Fibroblast of mammary gland (primary cell): ENCODE measurements around the gene TFAM.
A peak's percentile ranks its signal among the peaks of the same experiment; 100 is the strongest.

Experiments used
- DNase-seq: peaks from one replicate; pipeline ENCODE4 v3.0.0-alpha.2; 2010; ENCODE audit warnings: low read depth
- H3K4me3 ChIP-seq: 2 replicates; pipeline ENCODE4 v1.5.1; 2011; ENCODE audit warnings: low read depth, mild to moderate bottlenecking, low read length, moderate library complexity; ENCODE audit not compliant: control insufficient read depth
- TF ChIP-seq, protein P1 (sequence below): conservative IDR thresholded peaks from 2 replicates; pipeline ENCODE4 v1.5.1; 2011; ENCODE audit warnings: low read depth, low read length, inconsistent platforms; ENCODE audit not compliant: control insufficient read depth, insufficient read depth

Gene TFAM

DNA sequence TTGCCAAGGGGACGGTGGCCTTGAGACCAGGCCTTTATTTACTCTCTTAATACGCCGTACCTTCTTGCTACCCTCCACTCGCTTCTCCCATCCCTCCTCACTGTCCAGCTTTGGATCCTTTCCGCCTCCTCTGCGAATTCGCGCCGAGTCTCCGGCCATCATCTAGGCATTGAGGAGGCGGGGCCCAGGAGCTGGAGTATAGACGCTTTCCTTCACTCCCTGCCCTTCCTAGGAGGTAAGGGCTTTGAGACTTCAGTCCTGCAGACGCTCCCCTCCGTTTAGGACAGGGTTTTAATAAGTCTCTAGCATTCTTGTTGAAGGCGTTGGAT, 538 bp downstream of the TFAM start:
- peak; percentile 19 for DNase-seq
- peak overlapping the region; percentile 67 for H3K4me3 ChIP-seq
- TF ChIP-seq, protein P1, sequence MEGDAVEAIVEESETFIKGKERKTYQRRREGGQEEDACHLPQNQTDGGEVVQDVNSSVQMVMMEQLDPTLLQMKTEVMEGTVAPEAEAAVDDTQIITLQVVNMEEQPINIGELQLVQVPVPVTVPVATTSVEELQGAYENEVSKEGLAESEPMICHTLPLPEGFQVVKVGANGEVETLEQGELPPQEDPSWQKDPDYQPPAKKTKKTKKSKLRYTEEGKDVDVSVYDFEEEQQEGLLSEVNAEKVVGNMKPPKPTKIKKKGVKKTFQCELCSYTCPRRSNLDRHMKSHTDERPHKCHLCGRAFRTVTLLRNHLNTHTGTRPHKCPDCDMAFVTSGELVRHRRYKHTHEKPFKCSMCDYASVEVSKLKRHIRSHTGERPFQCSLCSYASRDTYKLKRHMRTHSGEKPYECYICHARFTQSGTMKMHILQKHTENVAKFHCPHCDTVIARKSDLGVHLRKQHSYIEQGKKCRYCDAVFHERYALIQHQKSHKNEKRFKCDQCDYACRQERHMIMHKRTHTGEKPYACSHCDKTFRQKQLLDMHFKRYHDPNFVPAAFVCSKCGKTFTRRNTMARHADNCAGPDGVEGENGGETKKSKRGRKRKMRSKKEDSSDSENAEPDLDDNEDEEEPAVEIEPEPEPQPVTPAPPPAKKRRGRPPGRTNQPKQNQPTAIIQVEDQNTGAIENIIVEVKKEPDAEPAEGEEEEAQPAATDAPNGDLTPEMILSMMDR: no peak

DNA sequence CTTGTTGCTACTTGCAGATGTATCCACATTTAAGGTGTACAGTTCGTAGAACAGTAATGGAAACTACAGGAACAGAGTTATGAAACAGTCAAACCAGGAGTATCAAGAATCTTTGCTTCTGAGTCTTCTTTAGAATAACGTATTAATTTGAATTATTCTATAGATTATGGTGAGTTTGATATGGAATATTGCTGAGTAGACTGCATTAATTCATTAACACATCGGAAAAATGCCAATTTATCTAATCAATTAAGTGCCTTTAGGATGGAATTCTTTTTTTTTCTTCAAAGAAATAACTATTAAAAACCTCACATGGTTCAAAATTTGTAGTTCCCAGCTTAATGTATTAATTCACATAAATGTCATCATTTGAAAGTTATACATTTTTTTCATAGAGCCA, 3.8 kb downstream of the TFAM start:
- H3K4me3 ChIP-seq: no peak overlapping the region
- TF ChIP-seq, protein P1: no peak
- no peak for DNase-seq

DNA sequence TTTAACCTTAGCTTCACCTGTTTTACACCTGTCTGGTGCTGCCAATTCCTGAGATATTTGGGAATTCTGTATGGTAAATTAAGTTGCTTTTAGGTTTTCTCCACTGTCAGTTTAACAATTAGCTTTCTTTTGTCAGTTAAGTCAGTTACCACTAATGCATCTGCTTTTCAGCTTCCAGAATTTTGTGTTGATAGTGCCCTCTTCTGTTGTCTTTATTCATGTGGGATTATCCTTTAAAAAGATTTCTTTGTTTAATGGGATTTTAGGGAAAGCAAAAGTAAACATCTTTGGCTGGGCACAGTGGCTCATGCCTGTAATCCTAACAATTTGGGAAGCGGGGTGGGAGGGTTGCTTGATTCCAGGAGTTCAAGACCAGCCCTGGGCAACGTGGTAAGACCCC, 8.1 kb downstream of the TFAM start:
- TF ChIP-seq, protein P1: peak; percentile 16
- peak; percentile 37 for DNase-seq
- H3K4me3 ChIP-seq: no peak overlapping the region

DNA sequence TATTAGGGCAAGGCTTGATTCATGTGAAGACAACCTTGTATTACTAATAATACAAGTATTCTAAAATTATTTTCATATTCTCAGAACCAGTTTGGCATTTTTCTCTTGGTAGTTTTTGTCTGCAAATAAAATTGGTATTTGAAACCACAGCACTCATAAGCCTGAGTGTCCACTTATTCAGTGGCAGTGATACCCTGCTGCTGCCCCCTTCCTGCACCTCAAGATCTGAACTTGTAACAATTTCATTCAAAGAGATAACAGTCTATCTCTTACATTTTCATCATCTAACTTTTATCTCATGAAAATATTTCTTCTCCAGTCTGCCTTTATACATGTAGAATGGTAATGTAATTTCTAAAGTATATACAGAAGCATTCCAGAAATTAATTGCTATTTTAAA, 9.3 kb downstream of the TFAM start:
- DNase-seq: no peak
- TF ChIP-seq, protein P1: no peak
- H3K4me3 ChIP-seq: no peak overlapping the region

DNA sequence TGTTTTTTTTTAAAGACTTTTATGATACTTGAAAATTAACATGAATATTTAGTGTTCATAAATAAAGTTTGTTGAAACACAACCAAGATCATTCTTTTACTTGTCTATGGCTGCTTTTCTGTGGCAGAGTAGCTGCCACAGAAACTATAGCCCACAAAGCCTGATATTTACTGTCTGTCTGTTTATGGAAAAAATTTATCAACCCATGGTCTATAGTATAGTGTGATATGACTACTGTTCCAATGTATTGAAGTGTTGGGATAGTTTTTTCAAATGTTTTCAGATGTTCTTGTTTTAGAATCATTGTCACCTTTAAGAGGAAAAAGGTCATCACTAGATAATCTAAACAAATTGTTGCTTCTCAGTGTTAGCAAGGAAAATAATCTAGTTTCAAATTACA, 10.8 kb downstream of the TFAM start:
- TF ChIP-seq, protein P1: no peak
- H3K4me3 ChIP-seq: no peak overlapping the region

DNA sequence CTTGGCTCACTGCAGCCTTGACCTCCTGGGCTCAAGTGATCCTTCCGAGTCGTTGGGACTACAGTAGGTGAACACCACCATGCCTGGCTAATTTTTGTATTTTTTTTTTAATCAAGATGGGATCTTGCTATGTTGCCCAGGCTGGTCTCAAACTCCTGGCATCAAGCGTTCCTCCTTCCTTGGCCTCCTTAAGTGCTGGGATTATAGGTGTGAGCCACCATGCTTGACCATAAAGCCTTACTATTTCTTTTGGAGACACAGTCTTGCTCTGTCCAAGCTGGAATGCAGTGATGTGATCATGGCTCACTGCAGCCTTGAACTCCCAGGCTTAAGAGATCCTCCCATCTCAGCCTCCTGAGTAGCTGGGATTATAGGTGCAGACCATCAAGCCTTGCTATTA, 12.6 kb downstream of the TFAM start:
- DNase-seq: no peak
- TF ChIP-seq, protein P1: no peak
- no peak overlapping the region for H3K4me3 ChIP-seq

More for the DNA sequence above, 10.8 kb downstream of the TFAM start:
- no peak for DNase-seq

DNA sequence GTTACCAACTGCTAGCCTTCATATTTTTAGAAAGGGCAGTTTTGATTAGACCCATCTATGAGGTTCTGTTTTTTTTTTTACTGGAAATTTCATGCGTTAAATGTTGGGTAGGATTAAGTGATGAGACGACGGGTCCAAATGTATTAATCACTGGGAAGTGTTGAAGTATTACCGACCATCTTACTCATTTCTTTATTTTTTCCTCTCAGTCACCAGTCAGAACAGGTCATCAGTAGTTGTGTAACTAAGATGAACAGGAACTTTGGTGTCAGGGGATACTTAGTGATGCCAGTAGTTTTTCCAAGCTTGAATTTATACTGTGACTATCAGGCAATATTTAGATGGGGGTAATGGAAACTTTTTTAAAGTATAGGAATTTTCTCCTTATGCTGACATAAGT, 14.2 kb downstream of the TFAM start:
- no peak overlapping the region for H3K4me3 ChIP-seq
- TF ChIP-seq, protein P1: no peak
- peak; percentile 90 for DNase-seq
